HG02885 (cell line): ENCODE results near the gene RNF213.
"Not testable (repeated sequence)": the region's sequence is repeated elsewhere in the genome, so short reads cannot be mapped to it uniquely, and the experiment has no call there.

ENCODE experiments used
- ATAC-seq: cut with Tn5 transposase; IDR thresholded peaks from one replicate; pipeline ENCODE4 v1.9.1; 2021; ENCODE audit warnings: mild to moderate bottlenecking; ENCODE audit not compliant: unreplicated experiment, poor library complexity

RNF213 gene

DNA sequence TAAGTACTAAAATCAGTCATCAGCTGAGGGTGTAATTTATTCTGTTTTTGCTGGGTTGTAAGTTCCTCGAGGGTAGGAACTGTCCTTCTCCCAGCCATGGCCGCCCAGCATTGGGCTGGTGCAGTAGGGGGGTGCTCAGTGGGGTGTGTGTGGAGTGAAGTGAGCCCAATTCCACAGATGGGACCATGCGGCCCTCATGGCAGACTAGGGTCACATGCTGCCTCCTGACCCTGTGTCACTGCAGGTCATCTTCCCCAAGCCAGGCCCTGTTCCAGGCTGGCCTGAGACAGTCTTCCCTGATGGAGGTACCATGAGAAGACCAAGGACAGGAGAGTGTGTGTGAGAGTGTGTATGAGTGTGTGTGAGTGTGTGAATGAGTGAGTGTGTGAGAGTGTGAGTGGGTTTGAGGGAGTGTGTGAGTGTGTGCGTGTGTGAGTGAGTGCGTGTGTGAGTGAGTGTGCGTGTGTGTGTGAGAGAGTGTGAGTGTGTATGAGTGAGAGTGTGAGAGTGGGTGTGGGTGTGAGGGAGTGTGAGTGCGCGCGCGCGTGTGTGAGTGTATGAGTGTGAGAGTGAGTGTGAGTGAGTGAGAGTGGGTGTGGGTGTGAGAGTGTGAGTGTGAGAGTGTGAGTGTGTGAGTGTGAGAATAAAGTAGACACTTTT, 36.7 kb upstream of the RNF213 start:
- ATAC-seq, result no peak

GRCh38 chr17:80224683-80225082, 36.0 kb upstream of the RNF213 start:
- ATAC-seq, result no peak

- ATAC-seq, result no peak
Measured at GRCh38 chr17:80225230-80225629, 35.4 kb upstream of the RNF213 start.

GRCh38 chr17:80227156-80227555, 33.5 kb upstream of the RNF213 start:
- no peak for ATAC-seq

DNA sequence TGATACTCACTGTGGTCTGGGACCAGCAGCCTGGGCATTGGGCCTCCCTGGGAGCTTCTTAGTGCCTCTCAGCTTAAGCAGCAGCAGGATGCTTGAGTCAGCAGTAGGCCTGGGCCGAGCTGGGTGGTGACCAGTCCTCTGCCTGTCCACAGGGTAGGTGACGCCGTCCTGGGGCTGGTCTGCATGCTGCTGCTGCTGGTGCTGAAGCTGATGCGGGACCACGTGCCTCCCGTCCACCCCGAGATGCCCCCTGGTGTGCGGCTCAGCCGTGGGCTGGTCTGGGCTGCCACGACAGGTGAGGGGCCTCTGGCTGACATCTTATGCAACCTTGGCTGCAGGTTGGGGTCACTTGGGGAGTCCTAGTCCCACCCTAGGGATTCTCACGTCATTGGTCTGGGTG, 33.0 kb upstream of the RNF213 start:
- no peak for ATAC-seq

DNA sequence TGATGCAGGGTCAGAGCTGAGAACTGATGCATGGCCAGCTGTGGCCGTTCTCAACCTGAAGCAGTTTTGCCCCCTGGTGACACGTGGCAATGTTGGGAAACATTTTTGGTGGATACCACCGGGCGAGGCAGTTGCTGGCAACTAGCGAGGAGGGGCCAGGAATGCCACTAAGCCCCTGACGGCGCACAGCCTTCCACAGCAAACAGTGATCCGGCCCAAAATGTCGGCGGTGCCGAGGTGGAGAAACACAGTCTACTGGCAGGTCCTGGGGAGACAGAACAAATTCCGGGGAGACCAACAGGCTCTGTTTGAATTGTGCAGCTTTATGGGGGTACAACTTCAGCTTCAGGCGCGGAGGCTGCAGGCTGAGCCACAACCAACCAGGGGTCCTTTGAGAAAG, 32.2 kb upstream of the RNF213 start:
- ATAC-seq, result no peak

DNA sequence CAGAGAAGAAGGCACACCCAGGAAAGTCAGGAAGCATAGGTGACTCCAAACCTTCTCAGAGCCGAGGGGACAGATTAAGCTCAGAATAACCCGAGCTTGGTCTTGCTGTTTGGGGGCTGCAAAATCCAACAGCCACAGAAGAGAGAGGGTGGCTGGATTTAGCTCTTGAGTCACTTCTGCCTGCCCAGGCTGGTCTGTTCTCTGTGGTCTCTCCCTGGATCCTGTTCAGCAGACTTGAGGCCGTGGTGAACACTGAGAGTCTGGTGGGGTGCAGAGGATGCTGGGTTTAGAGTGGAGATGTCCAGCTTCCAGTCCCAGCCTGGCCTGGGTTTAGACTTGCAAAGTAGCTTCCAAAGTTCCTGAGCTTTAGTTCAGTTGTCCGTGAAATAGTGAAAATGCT, 31.6 kb upstream of the RNF213 start:
- ATAC-seq, result no peak

DNA sequence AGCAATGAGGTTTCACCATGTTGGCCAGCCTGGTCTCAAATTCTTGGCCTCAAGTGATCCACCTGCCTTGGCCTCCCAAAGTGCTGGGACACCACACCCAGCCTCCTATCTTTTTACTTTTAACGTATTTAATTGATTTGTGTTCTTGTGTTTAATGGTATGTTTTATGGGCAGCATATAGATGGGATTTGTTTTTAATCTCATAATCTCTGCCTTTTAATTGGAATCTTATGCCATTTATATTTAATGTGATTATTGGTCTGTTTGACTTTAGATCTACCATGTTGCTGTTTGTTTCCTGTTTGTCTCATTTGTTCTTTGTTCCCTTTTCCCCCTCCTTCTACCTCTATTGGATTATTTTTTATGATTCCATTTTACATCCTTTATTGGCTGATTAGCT, 28.2 kb upstream of the RNF213 start:
- no peak for ATAC-seq

- ATAC-seq, result no peak
Measured at GRCh38 chr17:80233202-80233601, 27.4 kb upstream of the RNF213 start.

DNA sequence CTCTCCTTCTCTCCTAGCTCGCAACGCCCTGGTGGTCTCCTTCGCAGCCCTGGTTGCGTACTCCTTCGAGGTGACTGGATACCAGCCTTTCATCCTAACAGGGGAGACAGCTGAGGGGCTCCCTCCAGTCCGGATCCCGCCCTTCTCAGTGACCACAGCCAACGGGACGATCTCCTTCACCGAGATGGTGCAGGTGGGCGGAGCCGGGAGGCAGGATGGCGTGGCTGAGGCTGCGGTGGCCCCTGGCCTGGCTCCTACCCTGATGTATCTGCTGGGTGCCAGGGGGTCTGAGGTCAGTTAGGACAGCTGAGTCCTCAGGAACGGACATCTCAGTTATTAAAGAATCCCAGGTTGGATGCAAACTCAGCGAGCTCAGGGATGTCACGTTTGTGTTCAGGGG, 23.7 kb upstream of the RNF213 start:
- no peak for ATAC-seq

- ATAC-seq, result no peak
Measured at GRCh38 chr17:80237386-80237785, 23.3 kb upstream of the RNF213 start.

DNA sequence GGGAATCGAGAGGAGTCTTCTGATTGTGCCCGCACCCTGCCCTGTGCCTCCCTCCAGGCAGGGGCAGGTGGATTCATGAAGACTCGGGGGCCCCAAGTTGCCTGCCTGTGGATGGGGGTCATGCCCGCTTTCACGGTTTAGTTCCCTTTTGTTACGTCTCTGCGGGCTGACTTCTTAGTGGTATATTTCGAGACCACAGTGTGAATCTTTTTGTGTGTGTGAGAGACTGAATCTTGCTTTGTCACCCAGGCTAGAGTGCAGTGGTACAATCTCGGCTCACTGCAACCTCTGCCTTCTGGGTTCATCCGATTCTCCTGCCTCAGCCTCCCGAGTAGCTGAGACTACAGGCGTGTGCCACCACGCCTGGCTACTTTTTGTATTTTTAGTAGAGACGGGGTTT, 18.1 kb upstream of the RNF213 start:
- ATAC-seq, result no peak

- ATAC-seq, result no peak
Measured at GRCh38 chr17:80243526-80244433, 16.9 kb upstream of the RNF213 start.

DNA sequence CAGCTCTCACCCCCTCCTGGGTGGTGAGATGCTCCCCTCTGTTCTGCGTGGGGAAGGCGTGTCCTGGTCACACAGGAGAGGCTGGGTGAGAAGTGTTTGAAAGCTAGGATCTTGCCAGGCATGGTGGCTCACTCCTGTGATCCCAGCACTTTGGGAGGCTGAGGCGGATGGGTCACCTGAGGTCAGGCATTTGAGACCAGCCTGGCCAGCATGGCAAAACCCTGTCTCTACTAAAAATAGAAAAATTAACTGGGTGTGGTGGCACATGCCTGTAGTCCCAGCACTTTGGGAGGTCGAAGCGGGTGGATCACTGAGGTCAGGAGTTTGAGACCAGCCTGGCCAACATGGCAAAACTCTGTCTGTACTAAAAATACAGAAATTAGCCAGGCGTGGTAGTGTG, 16.2 kb upstream of the RNF213 start:
- ATAC-seq, result not testable (repeated sequence)

DNA sequence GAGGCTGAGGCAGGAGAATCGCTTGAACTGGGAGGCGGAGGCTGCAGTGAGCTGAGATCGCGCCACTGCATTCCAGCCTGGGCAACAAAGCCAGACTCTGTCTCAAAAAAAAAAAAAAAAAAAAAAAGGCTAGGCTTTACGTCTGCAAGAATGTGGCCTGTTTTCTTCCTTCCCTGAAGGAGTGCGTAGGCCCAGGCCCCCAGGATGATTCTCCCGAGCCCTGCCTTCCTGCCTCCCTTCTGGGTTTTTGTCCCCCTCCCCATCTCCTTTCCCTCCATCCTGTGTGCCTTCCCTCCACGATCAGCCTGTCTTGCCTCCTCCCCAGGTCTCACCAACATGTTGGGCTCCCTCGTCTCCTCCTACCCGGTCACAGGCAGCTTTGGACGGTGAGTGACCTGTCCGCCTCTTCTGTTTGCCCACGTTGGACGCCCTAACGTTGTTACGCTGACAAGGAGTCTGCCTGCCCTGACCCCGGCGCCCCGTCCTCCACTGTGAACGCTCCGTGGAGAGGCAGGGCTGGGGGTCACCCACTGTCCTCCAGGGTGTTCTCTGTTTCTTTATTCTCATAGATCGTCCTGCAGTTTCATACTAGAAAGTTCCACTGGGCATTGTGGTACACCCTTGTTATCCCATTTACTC, 15.7 kb upstream of the RNF213 start:
- no peak for ATAC-seq

- no peak for ATAC-seq
Measured at GRCh38 chr17:80245566-80246265, 14.9 kb upstream of the RNF213 start.

DNA sequence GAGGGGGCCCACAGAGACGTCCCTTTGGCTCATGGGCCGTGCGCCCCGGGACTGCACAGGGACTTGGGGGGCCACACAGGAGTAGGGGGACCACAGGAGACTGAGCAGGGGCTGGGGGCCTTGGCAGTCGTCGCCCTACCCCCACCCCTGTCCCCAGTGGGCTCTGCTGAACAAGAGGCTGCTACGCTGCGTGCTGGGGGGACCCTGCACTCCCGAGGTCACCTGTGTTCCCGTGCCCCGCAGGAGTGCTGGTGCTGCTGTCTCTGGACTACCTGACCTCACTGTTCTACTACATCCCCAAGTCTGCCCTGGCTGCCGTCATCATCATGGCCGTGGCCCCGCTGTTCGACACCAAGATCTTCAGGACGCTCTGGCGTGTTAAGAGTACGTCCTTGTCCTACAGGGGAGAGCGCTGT, 14.4 kb upstream of the RNF213 start:
- ATAC-seq, result no peak

DNA sequence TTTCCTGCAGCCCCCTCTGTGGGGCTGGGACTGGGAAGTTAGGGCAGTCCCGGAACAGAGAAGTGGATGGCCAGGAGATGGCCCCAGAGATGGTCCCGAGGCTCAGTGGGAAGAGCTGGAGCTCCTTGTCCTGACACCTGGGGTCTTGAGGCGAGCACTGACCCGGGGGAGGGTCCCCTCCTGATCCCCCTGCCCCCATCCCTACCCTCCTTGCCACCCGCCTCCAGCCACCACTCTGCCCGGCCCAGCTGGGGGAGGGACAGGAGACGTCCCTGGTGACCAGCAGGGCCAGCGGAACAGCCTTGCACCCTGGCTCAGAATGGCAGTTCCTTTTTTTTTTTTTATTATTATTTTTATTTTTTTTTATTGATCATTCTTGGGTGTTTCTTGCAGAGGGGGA, 13.9 kb upstream of the RNF213 start:
- no peak for ATAC-seq

GRCh38 chr17:80247561-80247960, 13.1 kb upstream of the RNF213 start:
- ATAC-seq, result no peak

DNA sequence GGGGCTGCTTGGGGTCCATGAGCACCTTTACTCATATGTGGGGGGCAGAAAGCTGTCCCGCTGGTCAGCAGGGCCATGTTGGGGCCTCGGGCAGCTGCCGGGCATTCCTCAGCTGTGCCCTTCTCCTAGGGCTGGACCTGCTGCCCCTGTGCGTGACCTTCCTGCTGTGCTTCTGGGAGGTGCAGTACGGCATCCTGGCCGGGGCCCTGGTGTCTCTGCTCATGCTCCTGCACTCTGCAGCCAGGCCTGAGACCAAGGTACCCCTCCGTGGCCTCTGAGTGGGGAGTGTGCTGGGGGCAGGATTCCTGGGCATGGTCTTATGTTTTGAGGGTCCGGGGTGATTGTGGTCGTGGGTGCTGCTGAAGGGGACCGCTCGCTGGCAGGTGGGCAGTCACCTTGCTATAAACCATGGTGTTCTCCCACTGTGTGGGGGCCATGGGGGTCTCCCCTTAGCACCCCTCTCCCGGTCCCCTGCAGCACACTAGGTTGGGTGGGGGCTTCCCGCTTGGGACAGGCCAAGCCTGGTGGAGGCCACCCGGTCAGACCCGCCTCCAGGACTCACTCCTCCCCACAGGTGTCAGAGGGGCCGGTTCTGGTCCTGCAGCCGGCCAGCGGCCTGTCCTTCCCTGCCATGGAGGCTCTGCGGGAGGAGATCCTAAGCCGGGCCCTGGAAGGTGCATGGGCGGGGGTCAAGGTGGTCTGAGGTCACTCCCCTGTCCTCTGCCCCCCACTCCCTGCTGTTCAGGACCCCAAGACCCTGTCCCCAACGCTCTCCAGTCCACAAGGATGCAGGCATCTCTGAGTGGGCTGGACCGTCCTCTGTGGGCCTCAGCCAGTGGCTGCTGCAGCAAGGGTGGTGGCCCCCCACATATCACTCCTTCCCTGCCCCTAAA, 12.4 kb upstream of the RNF213 start:
- no peak for ATAC-seq
